ENCODE data around the gene XKR7. TPM values are rescaled to one million over a fixed set of nuclear protein-coding genes. Genes with fewer than 3 reads are reported as not detected.
A peak's percentile ranks its signal among the peaks of the same experiment; 100 is the strongest.

The XKR7 gene
- total RNA-seq, 1 experiment from 2014 or later: 1.3 TPM

- Histone ChIP-seq H2BK12ac (ENCODE audit: insufficient read length, low read depth, low read length) (no peak overlapping the region), H3K23ac (ENCODE audit: insufficient read length, low read depth, low read length) (no peak overlapping the region), H3K4me2 (ENCODE audit: insufficient read depth, insufficient read length, low read length) (peak overlapping the region; percentile 66), H4K91ac (ENCODE audit: insufficient read length, low read depth, low read length) (no peak overlapping the region), H3K79me1 (ENCODE audit: insufficient read depth, low read depth, low read length, poor library complexity, severe bottlenecking) (no peaks in the 10 kb centered on the region), H2BK120ac (ENCODE audit: low read depth, low read length, poor library complexity, severe bottlenecking) (no peak overlapping the region), H4K20me1 (ENCODE audit: control insufficient read depth, insufficient read depth, insufficient read length) (no peaks in the 10 kb centered on the region), H3K56ac (ENCODE audit: insufficient read length, low read depth, low read length) (no peak overlapping the region), H4K5ac (ENCODE audit: insufficient read length, low read depth, low read length) (no peak overlapping the region), H3K4ac (ENCODE audit: low read depth, low read length) (no peak overlapping the region), H2BK20ac (ENCODE audit: low read depth, low read length, poor library complexity, severe bottlenecking) (no peak overlapping the region), H2AK5ac (ENCODE audit: insufficient read length, low read length) (no peak overlapping the region), H2AFZ (ENCODE audit: low read length) (no peak overlapping the region), H3K9me3 (ENCODE audit: control insufficient read depth, low read depth, low read length) (no peaks in the 10 kb centered on the region), H4K8ac (replicated peaks; ENCODE audit: insufficient read length, low read depth, low read length) (no peak overlapping the region), H3K18ac (ENCODE audit: insufficient read length, low read depth, low read length) (no peak overlapping the region), H2BK5ac (ENCODE audit: insufficient read length, low read length) (no peak overlapping the region), H3T11ph (ENCODE audit: low read length) (no peak overlapping the region), H3K79me2 (ENCODE audit: insufficient read depth, low read length) (no peaks in the 10 kb centered on the region), H3K9ac (ENCODE audit: extremely low read depth, insufficient read length, low read length) (no peak overlapping the region), H3K23me2 (ENCODE audit: insufficient read length, low read depth, low read length, poor library complexity, severe bottlenecking) (peaks cover 20% of the 10 kb centered on the region), H2BK15ac (ENCODE audit: low read depth, low read length) (no peak overlapping the region), H3K27ac (ENCODE audit: insufficient read length, low read depth, low read length) (no peak overlapping the region), H3K27me3 (ENCODE audit: insufficient read depth, low read length) (peaks cover 12% of the 10 kb centered on the region; the same call in 1 of the 2 replicates), H3K4me1 (ENCODE audit: insufficient read depth, low read length) (no peaks in the 10 kb centered on the region), H3K14ac (ENCODE audit: insufficient read depth, low read length) (no peak overlapping the region)
- Mint-ChIP-seq H3K4me1 (peaks cover 17 to 19% of the 10 kb centered on the region in 2 experiments), H3K9me3 (no peaks in the 10 kb centered on the region), H3K27me3 (ENCODE audit: low read depth) (peaks cover 81% of the 10 kb centered on the region), H3K27ac (no peak overlapping the region), H3K4me3 (peak overlapping the region; percentile 68 to 88), H3K36me3 (ENCODE audit: insufficient read depth in 1 of 3, low read depth in 3 of 3) (no peaks in the 10 kb centered on the region; a peak in 1 of 7 replicates)
- TF ChIP-seq CTCF (conservative IDR thresholded peaks at IDR 0.05): no peak
- peak; percentile 77 for DNase-seq
- no CpG with 5 or more reads among the region's 22 CpGs for WGBS (ENCODE audit: extremely low coverage, insufficient read length, low lambda C conversion rate)
Observed at GRCh38 chr20:32052778-32053362, 84.9 kb downstream of the XKR7 start.

Other genes starting within 250 kb of the XKR7 start
- gene BCL2L1, start 245.3 kb upstream of the XKR7 start, total RNA-seq (2021): 105 and 109 TPM in 2 replicates
- gene TPX2, start 228.9 kb upstream of the XKR7 start, total RNA-seq (2021): 161 TPM in 2 replicates
- gene MYLK2, start 148.8 kb upstream of the XKR7 start, total RNA-seq (2021): 0.57 and 0.74 TPM in 2 replicates
- gene FOXS1, start 122.5 kb upstream of the XKR7 start, total RNA-seq (2021): 0.22 TPM in 1 of 2 replicates, not detected in the other
- gene DUSP15, start 97.6 kb upstream of the XKR7 start, total RNA-seq (2021): 5.6 and 6.7 TPM in 2 replicates
- 0.13 and 0.20 TPM in 2 replicates for gene TTLL9, start 97.5 kb upstream of the XKR7 start, total RNA-seq (2021)
- gene PDRG1, start 16.1 kb upstream of the XKR7 start, total RNA-seq (2021): 31.1 and 32.2 TPM in 2 replicates
- gene CCM2L, start 42.3 kb downstream of the XKR7 start, total RNA-seq (2021): 4.6 and 5.2 TPM in 2 replicates
- gene HCK, start 84.1 kb downstream of the XKR7 start, total RNA-seq (2021): 1.7 and 1.8 TPM in 2 replicates
- gene TM9SF4, start 141.6 kb downstream of the XKR7 start, total RNA-seq (2021): 59.4 and 62.3 TPM in 2 replicates
- 42.8 and 44.4 TPM in 2 replicates for gene PLAGL2, start 239.6 kb downstream of the XKR7 start, total RNA-seq (2021)
- gene POFUT1, start 239.7 kb downstream of the XKR7 start, total RNA-seq (2021): 39.0 and 41.2 TPM in 2 replicates

All from H9 (cell line).